B cell (primary cell): ENCODE measurements around the gene C19orf53. TPM values are rescaled to one million over a fixed set of nuclear protein-coding genes. Genes with fewer than 3 reads are reported as not detected.

Experiments used
- ATAC-seq: fragments of 200-7000 bp; cut with Tn5 transposase; one replicate; pipeline ENCODE4 v1.10.0; 2021; ENCODE audit warnings: low read depth, mild to moderate bottlenecking, moderate number of reproducible peaks, moderate library complexity
- CTCF ChIA-PET: fragments of 350-600 bp; sonication (Branson Sonifier 250); formaldehyde crosslinking; loops from one replicate; lab custom pipeline; 2021; ENCODE audit warnings: antibody characterized with exemption, inconsistent platforms; lab: Charles Lee
- POLR2A ChIA-PET: fragments of 350-600 bp; sonication (Branson Sonifier 250); formaldehyde crosslinking; loops from one replicate; lab custom pipeline; 2021; ENCODE audit warnings: antibody characterized with exemption; lab: Charles Lee
- DNase-seq: peaks from one replicate; pipeline ENCODE4 v3.0.0; 2013
- H2AFZ ChIP-seq: 2 replicates; pipeline ENCODE4 v1.6.1; 2012; ENCODE audit warnings: mild to moderate bottlenecking, low read depth, low read length; ENCODE audit not compliant: insufficient read depth, poor library complexity, severe bottlenecking
- H3K27ac ChIP-seq, 2 donors: 1 replicate in 1 of 2; 2 replicates in 1 of 2; pipeline ENCODE4 v1.5.1; 2012 to 2013; ENCODE audit warnings: low read length in 2 of 2, mild to moderate bottlenecking in 2 of 2, moderate library complexity in 1 of 2
- H3K27me3 ChIP-seq, 4 experiments: fragments of 200-600 bp in 1 of 4; sonication (generic) in 1 of 4; replicated peaks in 1 of 4; 1 replicate in 2 of 4; 2 replicates in 2 of 4; pipeline versions ENCODE4 v1.6.1 to v1.7.0; 2013 to 2016; ENCODE audit warnings: low read length in 3 of 4, mild to moderate bottlenecking in 2 of 4, mixed read lengths in 1 of 4, moderate library complexity in 1 of 4; ENCODE audit not compliant: insufficient read depth in 4 of 4, control insufficient read depth in 3 of 4; ENCODE audit errors: control extremely low read depth in 1 of 4
- H3K36me3 ChIP-seq, 2 experiments: replicated peaks in 1 of 2; 1 replicate in 1 of 2; 2 replicates in 1 of 2; pipeline versions ENCODE4 v1.6.1 to v1.7.1; 2013; ENCODE audit warnings: low read length in 1 of 2; ENCODE audit not compliant: insufficient read depth in 2 of 2, control insufficient read depth in 1 of 2; ENCODE audit errors: control extremely low read depth in 1 of 2, extremely low read depth in 1 of 2
- H3K4me1 ChIP-seq, 2 donors: fragments of 200-600 bp in 1 of 2; sonication (generic) in 1 of 2; 1 replicate in 1 of 2; 2 replicates in 1 of 2; pipeline versions ENCODE4 v1.5.1 to v1.6.1; 2013 to 2017; ENCODE audit warnings: low read length in 2 of 2; ENCODE audit not compliant: control insufficient read depth in 2 of 2, insufficient read depth in 2 of 2
- H3K4me2 ChIP-seq: replicated peaks from 2 replicates; pipeline ENCODE3; 2012; ENCODE audit warnings: mild to moderate bottlenecking, low read depth, low read length; ENCODE audit not compliant: poor library complexity, severe bottlenecking
- H3K4me3 ChIP-seq, 5 experiments: fragments of 200-600 bp in 1 of 5; sonication (generic) in 1 of 5; 1 replicate in 3 of 5; 2 replicates in 2 of 5; pipeline versions ENCODE4 v1.5.1 to v1.7.0; 2011 to 2016; ENCODE audit warnings: low read length in 4 of 5, mild to moderate bottlenecking in 4 of 5, low read depth in 2 of 5, control low read depth in 1 of 5, moderate library complexity in 1 of 5; ENCODE audit not compliant: insufficient read depth in 1 of 5; ENCODE audit errors: control extremely low read depth in 1 of 5, extremely low read depth in 1 of 5
- H3K79me2 ChIP-seq: fragments of 200-600 bp; sonication (generic); one replicate; pipeline ENCODE4 v1.6.0; 2016; ENCODE audit warnings: low read length; ENCODE audit not compliant: control insufficient read depth, insufficient read depth
- H3K9ac ChIP-seq: fragments of 200-600 bp; sonication (generic); 2 replicates; pipeline ENCODE4 v1.6.1; 2017; ENCODE audit warnings: mild to moderate bottlenecking, low read length, moderate library complexity
- H3K9me3 ChIP-seq, 3 donors: one replicate each; pipeline versions ENCODE4 v1.6.1 to v1.7.1; 2013; ENCODE audit warnings: low read length in 2 of 3; ENCODE audit not compliant: control insufficient read depth in 2 of 3, insufficient read depth in 1 of 3; ENCODE audit errors: control extremely low read depth in 1 of 3
- H4K20me1 ChIP-seq: 2 replicates; pipeline ENCODE4 v1.6.0; 2012; ENCODE audit warnings: mild to moderate bottlenecking, low read length; ENCODE audit not compliant: insufficient read depth, control insufficient read depth, poor library complexity, severe bottlenecking
- H3K27ac Mint-ChIP-seq: one replicate; pipeline ENCODE4 v1.8.0; 2021; ENCODE audit warnings: mixed read lengths
- H3K27me3 Mint-ChIP-seq: one replicate; pipeline ENCODE4 v1.8.0; 2021; ENCODE audit warnings: mixed read lengths
- H3K4me1 Mint-ChIP-seq: one replicate; pipeline ENCODE4 v1.8.0; 2021; ENCODE audit warnings: mixed read lengths
- H3K4me3 Mint-ChIP-seq: one replicate; pipeline ENCODE4 v1.8.0; 2021; ENCODE audit warnings: mixed read lengths
- H3K9me3 Mint-ChIP-seq: one replicate; pipeline ENCODE4 v1.8.0; 2022; ENCODE audit warnings: mixed read lengths; ENCODE audit not compliant: insufficient read depth
- EZH2 ChIP-seq: IDR thresholded peaks from 2 replicates; pipeline ENCODE4 v1.6.1; 2012; ENCODE audit warnings: borderline replicate concordance, low read depth, mild to moderate bottlenecking, moderate library complexity, low read length; ENCODE audit not compliant: insufficient read depth, poor library complexity, severe bottlenecking
- WGBS: methylation state at CpG from one replicate; pipeline ENCODE4 v1.1.5; 2013; ENCODE audit warnings: missing lambda C conversion rate; ENCODE audit not compliant: insufficient coverage; 5-methylcytosine and 5-hydroxymethylcytosine counted together
- intact Hi-C: fragments of 100-400 bp; cut with micrococcal nuclease; formaldehyde crosslinking; loops from one replicate; pipeline ENCODE4 v1.10.0; 2022
- polyA plus RNA-seq: library from polyadenylated mRNA; depleted of rRNA; stranded (reverse); fragments of >200 nt; gene quantifications from 2 replicates; pipeline ENCODE4 v1.2.3, GENCODE V29; 2012
- total RNA-seq, 2 donors: library from RNA; stranded (reverse); fragments of 120-200 nt in 1 of 2; gene quantifications; 1 replicate in 1 of 2; 2 replicates in 1 of 2; pipeline versions ENCODE4 v1.2.3 to v1.2.4, GENCODE V29; 2013 to 2022
- TF ChIP-seq, protein P1 (sequence below): fragments of 200-600 bp; IDR thresholded peaks from one replicate; pipeline ENCODE4 v1.8.0; 2022; ENCODE audit warnings: antibody characterized with exemption, mild to moderate bottlenecking

The C19orf53 gene
- total and polyA plus RNA-seq, 2 donors (not counting 1 experiment from before 2014, with no cell fraction given): 62.5 to 110 TPM

DNA sequence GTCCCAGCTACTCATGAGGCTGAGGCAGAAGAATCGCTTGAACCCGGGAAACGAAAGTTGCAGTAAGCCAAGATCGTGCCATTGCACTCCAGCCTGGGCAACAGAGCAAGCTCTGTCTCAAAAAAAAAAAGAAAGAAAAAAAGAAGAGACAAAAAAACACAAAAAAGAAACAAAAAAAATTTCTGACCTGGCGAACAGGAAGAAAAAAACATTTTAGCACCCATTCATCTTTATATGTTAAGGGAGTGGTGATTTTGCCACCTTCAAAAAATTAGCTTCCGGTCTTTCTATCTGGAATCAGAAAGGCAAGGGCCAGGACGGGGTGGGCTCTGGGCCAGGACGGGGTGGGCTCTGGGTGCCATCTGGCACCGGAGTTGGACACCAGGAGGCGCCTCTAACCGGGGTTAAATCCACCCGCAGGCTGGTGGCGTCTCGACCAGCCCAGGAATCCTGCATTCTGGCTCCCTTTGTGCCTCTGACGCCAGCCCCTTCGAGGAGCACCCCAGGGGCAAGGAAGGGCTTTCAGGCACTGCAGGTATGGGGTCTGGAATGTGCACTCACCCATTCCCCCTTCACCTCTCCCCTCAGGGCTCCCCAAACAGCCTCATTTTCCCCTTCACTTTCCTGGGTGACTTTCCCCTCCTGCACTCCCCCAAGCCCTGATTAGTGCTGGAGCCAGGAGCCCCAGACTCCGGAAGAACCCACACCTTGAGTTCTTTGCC is 10.6 kb downstream of the C19orf53 start:
- Histone ChIP-seq H2AFZ (peak overlapping the region; percentile 69), H3K9me3 (no peaks in the 10 kb centered on the region), H3K36me3 (no peaks in the 10 kb centered on the region), H3K4me1 (peaks cover 33 to 53% of the 10 kb centered on the region in 2 donors), H3K27ac (no peak overlapping the region), H3K27me3 (no peaks in the 10 kb centered on the region), H4K20me1 (no peaks in the 10 kb centered on the region), H3K4me3 (no peak overlapping the region), H3K4me2 (peak overlapping the region; percentile 61), H3K9ac (no peak overlapping the region), H3K79me2 (peaks cover 3% of the 10 kb centered on the region)
- H3K27ac Mint-ChIP-seq: peak overlapping the region; percentile 42
- peak; percentile 71 for ATAC-seq
- peak; percentile 76 for DNase-seq
- POLR2A ChIA-PET: interaction anchor here (0.7 to 2.3 kb wide), 6 partner anchors 10 to 729 kb away, joined by 3 to 13 read pairs (median 5); partner anchors contain the start of genes C19orf53 and ZSWIM4
- CTCF ChIA-PET: interaction anchor here (0.7 to 9.6 kb wide), 13 partner anchors 10 to 289 kb away, joined by 3 to 250 read pairs (median 5); partner anchors contain the start of genes C19orf53 and ZSWIM4
- peak overlapping the region; percentile 62 for H3K4me3 Mint-ChIP-seq
- no peaks in the 10 kb centered on the region for H3K9me3 Mint-ChIP-seq
- H3K4me1 Mint-ChIP-seq: peaks cover 37% of the 10 kb centered on the region
- TF ChIP-seq, protein P1, sequence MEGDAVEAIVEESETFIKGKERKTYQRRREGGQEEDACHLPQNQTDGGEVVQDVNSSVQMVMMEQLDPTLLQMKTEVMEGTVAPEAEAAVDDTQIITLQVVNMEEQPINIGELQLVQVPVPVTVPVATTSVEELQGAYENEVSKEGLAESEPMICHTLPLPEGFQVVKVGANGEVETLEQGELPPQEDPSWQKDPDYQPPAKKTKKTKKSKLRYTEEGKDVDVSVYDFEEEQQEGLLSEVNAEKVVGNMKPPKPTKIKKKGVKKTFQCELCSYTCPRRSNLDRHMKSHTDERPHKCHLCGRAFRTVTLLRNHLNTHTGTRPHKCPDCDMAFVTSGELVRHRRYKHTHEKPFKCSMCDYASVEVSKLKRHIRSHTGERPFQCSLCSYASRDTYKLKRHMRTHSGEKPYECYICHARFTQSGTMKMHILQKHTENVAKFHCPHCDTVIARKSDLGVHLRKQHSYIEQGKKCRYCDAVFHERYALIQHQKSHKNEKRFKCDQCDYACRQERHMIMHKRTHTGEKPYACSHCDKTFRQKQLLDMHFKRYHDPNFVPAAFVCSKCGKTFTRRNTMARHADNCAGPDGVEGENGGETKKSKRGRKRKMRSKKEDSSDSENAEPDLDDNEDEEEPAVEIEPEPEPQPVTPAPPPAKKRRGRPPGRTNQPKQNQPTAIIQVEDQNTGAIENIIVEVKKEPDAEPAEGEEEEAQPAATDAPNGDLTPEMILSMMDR: peak; percentile 78
- no peak for TF ChIP-seq EZH2
- WGBS: 7% methylated on average over 11 of the region's 17 CpGs
- no peaks in the 10 kb centered on the region for H3K27me3 Mint-ChIP-seq
- intact Hi-C loops: loop anchor here (1.0 kb wide), 1 partner anchor 77 kb away; no protein-coding TSS in a partner anchor

DNA sequence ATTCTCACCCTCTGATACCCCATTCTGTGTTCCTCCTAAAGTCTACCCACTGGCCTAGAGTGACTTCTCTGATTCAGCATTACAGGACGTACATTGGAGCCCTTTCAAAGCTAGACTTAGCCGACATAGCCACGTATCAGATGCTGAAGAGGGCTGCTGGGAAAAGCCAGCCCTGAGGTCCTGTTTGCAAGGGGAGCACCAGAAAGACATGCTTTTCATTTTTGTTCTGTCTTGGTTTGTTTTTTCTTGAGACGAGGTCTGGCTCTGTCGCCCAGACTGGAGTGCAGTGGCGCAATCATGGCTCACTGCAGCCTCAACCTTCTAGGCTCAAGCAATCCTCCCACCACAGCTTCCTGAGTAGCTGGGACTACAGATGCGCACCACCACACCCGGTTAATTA is 14.7 kb downstream of the C19orf53 start:
- peak overlapping the region; percentile 74 for H3K4me3 Mint-ChIP-seq
- peaks cover 34% of the 10 kb centered on the region for H3K4me1 Mint-ChIP-seq
- intact Hi-C loops: no loop called here
- peak; percentile 30 for DNase-seq
- ATAC-seq: peak; percentile 25
- no peak overlapping the region for H3K27ac ChIP-seq
- no peak overlapping the region for H3K4me3 ChIP-seq
- H3K27ac Mint-ChIP-seq: peak overlapping the region; percentile 84
- peak overlapping the region; percentile 83 for H3K4me2 ChIP-seq
- H2AFZ ChIP-seq: peak overlapping the region; percentile 33
- TF ChIP-seq, protein P1: no peak
- peaks cover 3% of the 10 kb centered on the region for H3K79me2 ChIP-seq
- peaks cover 33 to 48% of the 10 kb centered on the region in 2 donors for H3K4me1 ChIP-seq
- 25% methylated on average over 5 of the region's 8 CpGs for WGBS
- CTCF ChIA-PET: interaction anchor here (0.6 to 9.6 kb wide), 4 partner anchors 8 to 72 kb away, joined by 3 to 250 read pairs (median 6); no protein-coding TSS in a partner anchor
- H3K9me3 ChIP-seq: no peaks in the 10 kb centered on the region
- H3K27me3 Mint-ChIP-seq: no peaks in the 10 kb centered on the region
- H3K36me3 ChIP-seq: no peaks in the 10 kb centered on the region
- POLR2A ChIA-PET: interaction anchor here (0.6 to 3.4 kb wide), 5 partner anchors 48 to 260 kb away, joined by 3 to 18 read pairs (median 14); no protein-coding TSS in a partner anchor
- no peaks in the 10 kb centered on the region for H3K9me3 Mint-ChIP-seq
- no peaks in the 10 kb centered on the region for H3K27me3 ChIP-seq
- H4K20me1 ChIP-seq: no peaks in the 10 kb centered on the region
- H3K9ac ChIP-seq: no peak overlapping the region
